Mammary epithelial cell (primary cell): ENCODE results near the gene IPP.

ENCODE experiments used
- CTCF ChIP-seq, 2 donors: IDR thresholded peaks in 1 of 2; conservative IDR thresholded peaks in 1 of 2; 2 replicates each; pipeline ENCODE4 v1.5.1; 2011 to 2012; ENCODE audit warnings: inconsistent platforms in 2 of 2, low read length in 2 of 2, mild to moderate bottlenecking in 2 of 2, control low read depth in 1 of 2, low read depth in 1 of 2; ENCODE audit not compliant: insufficient read depth in 1 of 2; ENCODE audit errors: extremely low read depth in 1 of 2
- EZH2 ChIP-seq: IDR thresholded peaks from 2 replicates; pipeline ENCODE4 v1.6.1; 2012; ENCODE audit warnings: low read length, inconsistent platforms, borderline replicate concordance

GRCh38 chr1:45686288-45687013, 64.0 kb downstream of the IPP start, which contains the start of gene GPBP1L1:
- no peak for TF ChIP-seq CTCF (conservative IDR thresholded peaks at IDR 0.05 in 1 of 2, IDR thresholded peaks at IDR 0.05 in 1 of 2; ENCODE audit: extremely low read depth in 1 of 2, insufficient read depth in 1 of 2, low read depth in 1 of 2, low read length in 2 of 2)
- no peak for TF ChIP-seq EZH2
